ENCODE results near the gene EML2. TPM values are rescaled to one million over a fixed set of nuclear protein-coding genes. Genes with fewer than 3 reads are reported as not detected.
"Not testable (repeated sequence)": the region's sequence is repeated elsewhere in the genome, so short reads cannot be mapped to it uniquely, and the experiment has no call there.

EML2 gene, protein sequence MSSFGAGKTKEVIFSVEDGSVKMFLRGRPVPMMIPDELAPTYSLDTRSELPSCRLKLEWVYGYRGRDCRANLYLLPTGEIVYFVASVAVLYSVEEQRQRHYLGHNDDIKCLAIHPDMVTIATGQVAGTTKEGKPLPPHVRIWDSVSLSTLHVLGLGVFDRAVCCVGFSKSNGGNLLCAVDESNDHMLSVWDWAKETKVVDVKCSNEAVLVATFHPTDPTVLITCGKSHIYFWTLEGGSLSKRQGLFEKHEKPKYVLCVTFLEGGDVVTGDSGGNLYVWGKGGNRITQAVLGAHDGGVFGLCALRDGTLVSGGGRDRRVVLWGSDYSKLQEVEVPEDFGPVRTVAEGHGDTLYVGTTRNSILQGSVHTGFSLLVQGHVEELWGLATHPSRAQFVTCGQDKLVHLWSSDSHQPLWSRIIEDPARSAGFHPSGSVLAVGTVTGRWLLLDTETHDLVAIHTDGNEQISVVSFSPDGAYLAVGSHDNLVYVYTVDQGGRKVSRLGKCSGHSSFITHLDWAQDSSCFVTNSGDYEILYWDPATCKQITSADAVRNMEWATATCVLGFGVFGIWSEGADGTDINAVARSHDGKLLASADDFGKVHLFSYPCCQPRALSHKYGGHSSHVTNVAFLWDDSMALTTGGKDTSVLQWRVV
- total RNA-seq, result 18.9 and 26.1 TPM in 2 replicates

DNA sequence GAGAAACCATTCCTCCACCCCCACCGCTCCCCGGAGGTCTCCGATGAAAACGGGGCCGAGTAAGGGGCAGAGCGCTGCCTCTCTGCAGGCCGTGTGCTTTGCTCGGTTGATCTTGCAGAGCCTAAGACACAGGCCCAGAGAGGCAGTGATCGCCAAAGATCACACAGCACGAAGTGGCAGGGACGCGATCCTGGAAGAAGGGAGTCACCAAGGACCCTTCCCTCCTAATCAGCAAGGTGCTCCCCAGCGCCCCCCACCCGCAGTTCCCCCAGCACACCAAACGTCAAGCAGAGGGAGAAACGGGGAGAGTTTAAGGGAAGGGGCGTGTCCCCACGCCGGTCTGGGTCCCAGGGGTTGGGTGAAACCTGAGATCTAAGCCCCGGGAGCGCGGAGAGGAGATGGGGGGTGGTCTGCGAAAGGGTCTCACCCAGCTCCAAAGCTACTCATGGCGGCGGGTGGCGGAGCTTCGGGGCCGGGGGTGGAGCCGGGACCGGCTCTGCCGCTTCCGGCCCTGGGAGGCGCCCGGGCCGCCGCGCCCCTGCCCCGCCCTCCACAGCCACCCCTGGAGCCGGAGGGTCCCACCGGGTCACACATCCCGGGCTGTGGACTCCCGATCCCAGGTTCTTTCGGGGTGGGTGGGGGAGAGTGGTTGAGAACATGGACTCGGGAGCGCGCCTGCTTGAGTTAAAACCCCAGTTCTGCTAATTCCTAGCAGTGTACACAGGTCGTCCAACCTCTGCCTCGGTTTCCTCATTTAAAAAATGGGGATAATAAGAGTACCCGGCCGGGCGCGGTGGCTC is at the start of gene EML2:
EML2 (minus strand) TSS at position 468 of the 800 bp plus-strand sequence; CDS start at position 447, 21 bp downstream.
- DNase-seq, result peak; percentile 31

DNA sequence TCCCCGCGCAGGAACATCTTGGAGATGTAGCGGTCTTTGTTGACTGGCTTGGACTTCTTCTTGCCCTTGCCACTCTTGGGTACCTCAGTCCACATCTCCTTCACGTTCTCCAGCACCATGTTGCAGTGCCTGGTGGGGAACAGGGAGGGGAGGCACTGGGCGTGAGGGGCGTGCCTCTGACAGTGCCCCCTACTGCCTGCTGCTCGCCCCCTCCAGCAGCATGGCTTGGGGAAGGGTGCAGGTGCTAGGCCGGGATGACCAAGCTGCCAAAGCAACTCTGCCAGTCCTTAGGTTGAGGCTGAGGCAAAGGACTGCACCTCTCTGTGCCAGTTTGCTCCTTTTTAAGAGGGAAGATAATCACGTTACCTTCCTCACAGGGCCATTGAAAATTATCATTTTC is 48.4 kb upstream of the EML2 start:
- DNase-seq, result no peak

DNA sequence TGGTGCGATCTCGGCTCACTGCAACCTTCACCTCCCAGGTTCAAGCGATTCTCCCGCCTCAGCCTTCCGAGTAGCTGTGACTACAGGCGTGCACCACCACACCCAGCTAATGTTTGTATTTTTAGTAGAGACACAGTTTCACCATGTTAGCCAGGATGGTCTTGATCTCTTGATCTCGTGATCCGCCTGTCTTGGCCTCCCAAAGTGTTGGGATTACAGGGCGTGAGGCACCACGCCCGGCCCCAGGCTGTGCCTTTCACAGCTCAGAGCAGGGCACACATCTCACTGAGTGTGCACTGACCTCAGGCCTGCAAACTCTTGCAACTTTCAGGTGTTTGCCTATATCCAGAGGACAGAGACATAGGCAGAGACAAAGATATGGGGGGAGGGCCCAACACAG is 45.8 kb upstream of the EML2 start:
- not testable (repeated sequence) for DNase-seq

DNA sequence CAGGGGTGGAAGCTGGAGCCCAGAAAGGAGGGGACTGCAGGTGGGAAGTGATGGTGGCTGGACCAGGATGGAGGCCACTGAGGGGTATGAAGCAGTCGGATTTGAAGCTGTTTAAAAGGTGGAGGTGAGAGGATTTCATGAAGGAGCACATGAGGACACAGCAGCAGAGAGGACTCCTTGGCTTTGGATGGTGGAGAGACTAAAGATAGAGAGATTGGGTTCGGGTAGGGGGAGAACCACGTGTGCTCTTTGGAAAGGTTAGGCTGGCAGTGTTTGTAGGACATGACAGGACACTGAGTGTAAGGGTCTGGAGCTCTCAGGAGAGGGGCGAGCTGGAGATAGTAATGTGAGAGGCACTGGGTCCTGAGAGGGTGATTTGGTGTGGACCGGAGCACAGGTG is 43.7 kb upstream of the EML2 start:
- no peak for DNase-seq

DNA sequence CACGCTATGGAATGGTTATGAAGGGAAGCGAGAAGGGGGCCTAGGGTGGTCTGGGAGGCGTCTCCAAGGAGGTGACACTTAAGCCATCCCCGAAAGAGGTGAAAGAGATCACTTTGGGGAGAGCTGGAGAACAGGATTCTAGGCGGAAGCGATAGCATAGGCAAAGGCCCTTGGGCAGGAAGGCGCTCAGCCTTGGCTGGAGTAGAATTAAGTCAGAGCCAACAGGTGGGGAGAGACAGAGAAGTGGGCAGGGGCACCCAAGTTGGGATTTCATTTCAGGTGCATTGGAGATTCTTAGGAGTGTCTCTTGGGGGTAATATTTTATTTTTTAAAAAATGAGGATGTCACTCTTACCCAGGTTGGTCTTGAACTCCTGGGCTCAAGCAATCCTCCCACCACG is 42.9 kb upstream of the EML2 start:
- no peak for DNase-seq

DNA sequence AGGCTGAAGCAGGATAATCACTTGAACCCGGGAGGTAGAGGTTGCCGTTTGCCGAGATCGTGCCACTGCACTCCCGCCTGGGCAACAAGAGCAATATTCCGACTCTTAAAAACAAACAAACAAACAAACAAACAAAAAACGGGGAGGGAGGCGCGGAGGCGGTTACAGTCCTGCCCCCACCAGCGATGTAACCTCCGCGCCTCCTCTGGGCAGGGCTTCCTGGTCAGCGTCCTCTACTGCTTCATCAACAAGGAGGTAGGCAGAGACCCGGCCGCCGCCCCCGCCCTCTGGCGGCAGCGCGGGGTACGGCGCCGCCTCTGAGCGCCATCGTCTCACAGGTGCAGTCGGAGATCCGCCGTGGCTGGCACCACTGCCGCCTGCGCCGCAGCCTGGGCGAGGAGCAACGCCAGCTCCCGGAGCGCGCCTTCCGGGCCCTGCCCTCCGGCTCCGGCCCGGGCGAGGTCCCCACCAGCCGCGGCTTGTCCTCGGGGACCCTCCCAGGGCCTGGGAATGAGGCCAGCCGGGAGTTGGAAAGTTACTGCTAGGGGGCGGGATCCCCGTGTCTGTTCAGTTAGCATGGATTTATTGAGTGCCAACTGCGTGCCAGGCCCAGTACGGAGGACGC is 42.3 kb upstream of the EML2 start:
- DNase-seq, result peak; percentile 90

DNA sequence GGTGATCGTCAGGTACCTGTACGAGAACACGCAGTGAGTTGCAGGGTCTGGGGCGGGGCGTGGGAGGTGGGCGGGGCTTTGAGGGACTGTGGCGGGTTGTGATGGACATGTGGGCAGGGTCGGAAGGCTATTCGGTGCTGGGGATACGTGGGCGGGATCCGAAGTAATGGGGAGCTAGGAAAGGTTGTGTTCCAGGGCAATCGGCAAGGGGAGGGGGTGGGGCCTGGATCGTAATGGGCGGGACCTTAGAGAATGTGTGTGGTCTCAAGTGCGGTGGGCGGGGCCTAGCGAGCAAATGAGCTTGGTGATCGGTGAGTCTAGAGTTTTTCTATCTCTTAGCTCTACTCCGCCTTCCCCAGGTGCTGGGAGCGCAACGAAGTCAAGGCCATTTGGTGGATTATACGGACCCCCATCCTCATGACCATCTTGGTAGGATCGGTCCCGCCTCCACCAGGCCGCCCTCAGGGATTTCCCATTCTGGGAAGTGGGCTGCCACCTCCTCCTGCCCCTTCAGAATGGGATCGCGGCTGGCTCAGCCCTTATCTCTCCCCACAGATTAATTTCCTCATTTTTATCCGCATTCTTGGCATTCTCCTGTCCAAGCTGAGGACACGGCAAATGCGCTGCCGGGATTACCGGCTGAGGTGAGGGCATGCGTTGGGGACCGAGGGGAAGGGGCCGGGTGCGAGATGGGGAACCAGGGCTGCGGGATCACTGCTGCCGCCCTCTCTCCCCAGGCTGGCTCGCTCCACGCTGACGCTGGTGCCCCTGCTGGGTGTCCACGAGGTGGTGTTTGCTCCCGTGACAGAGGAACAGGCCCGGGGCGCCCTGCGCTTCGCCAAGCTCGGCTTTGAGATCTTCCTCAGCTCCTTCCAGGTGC is 38.4 kb upstream of the EML2 start:
- peak; percentile 86 for DNase-seq

DNA sequence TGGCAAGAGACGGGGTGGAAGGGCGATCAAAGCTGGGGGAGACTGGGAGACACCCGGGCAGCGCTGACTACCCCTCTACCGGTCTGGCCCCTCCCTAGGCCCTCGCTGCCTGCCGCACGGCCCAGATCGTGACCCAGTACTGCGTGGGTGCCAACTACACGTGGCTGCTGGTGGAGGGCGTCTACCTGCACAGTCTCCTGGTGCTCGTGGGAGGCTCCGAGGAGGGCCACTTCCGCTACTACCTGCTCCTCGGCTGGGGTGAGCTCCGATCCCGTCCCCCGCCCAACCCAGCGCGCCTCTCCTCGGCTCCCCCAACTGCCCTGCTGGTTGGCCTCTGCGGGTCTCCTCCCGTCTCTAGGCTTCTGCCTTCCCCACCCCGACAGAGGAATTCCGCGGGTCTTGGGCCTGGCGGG is 37.7 kb upstream of the EML2 start:
- no peak for DNase-seq

DNA sequence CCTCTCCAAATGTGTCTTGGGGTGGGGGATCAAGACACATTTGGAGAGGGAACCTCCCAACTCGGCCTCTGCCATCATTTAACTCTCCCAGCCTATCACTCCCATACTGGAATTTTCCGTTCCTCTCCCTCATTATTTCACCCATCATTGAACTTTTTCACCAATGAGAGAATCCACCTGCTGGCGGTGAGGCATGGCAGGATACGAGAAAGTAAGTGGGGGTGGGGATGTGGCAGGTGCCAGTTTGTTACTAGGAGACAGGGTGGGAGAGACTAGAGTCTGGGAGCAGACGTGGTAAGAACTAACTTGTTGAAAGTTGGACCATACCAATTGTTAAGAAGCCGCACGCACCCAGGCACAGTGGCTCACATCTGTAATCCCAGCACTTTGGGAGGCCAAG is 35.7 kb upstream of the EML2 start:
- DNase-seq, result no peak

DNA sequence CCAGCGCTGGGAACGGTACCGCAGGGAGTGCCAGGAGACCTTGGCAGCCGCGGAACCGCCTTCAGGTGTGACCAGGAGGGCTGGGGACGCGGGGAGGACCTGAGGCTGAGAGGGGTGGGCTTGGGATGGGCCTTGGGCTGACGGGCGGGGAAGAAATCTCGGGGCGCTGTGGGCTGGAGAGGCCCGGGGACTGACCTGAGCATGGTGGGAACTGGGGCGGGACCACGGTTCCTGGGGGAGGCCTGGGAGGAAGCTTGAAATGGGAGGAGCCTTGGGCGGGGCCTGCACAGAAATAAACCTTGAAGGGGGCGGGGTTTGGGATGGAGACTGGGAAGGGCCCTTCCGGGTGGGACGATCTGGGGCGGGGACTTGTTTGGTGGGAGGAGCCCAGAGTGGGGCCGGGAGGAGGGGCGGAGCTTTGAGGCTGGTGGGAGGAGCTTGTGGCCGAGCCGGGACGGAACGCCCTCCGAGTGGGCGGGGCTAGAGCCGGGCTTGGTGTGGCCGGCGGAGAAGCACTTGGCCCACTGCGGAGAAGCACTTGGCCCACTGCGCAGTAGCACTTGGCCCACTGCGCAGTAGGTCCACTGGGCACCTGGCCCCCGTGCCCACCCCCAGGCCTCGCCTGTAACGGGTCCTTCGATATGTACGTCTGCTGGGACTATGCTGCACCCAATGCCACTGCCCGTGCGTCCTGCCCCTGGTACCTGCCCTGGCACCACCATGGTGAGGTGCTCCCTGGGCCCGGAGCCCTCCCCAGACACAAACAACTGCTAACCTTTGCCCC is 31.7 kb upstream of the EML2 start:
- peak; percentile 68 for DNase-seq

DNA sequence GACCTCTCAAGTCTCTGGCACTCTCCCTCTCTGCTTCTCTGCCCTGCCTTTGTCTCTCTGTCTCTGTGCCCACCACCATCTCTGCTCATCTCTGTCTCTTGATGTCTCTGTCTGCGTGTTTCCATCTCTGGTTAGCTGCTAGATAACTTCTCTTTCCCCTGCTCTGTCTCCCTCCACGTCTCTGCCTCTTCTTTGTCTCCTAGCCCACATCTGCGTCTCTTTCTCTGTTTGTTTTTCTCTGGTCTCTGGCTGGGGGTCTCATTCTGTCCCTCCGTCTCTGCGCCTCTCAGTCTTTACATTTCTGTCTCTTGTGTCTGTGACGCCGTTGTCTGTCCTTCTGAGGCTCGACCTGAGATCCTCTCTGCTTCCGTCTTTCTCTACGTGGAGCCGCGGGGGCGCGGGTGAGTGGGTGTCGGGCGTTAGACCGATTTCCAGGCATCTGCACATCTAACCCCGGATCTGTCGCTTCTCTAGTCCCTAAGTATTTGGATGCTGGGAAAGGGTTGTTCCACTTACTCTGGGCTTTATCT is 29.2 kb upstream of the EML2 start:
- DNase-seq, result no peak

DNA sequence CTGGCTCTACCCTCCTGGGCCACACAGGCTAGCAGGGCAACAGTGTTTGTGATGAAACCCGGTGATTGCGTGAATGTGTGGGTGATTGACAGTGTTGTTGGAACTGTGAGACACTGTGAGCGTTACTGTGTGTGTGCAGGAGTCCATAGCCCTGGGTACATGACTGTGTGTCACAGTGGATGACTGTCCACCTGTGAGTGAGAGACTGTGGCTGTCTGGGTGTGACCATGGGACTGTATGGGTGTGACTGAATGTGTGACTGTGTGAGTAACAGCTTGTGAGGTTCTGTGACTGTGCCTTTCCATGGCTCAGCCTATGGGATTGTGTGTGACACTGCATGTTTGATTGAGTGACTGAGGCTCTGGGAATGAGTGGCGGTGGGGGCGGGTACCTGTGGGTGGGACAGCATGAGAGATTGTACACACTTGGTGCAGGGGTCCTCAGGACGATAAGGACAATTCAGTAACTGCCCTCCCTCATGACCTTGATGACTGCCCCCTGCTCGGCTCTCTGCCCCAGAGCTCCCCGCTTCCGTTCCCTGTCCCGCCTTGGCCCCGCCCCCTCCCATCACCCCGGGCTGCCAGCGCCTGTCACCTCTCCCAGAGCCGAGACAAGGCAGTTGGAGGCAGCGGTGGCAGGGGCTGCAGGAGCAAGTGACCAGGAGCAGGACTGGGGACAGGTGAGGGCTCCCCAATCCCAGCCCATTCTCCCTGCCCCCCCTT is 28.6 kb upstream of the EML2 start, which contains the start of gene GIPR:
GIPR (plus strand) TSS at position 602 of the 722 bp plus-strand sequence. CDS start 1,300 bp downstream, outside the sequence.
- no peak for DNase-seq

DNA sequence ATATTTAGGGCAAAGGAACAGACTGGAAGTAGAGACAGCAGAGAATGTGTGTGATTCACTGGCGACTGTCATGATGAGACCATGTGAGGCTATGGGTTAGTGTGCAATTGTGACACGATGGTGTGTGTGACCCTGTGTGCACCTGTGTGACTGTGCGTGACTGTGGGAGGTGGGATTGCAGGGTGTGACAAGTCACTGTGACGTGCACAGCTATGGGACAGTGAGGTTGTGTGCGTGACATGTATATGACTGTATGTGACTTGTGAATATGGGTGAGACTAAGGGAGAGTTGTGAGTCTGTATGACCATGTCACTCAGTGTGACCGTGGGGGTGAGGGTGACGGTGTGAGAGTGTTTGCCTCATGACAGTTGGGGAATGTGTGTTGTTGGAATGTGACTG is 25.4 kb upstream of the EML2 start:
- DNase-seq, result no peak

DNA sequence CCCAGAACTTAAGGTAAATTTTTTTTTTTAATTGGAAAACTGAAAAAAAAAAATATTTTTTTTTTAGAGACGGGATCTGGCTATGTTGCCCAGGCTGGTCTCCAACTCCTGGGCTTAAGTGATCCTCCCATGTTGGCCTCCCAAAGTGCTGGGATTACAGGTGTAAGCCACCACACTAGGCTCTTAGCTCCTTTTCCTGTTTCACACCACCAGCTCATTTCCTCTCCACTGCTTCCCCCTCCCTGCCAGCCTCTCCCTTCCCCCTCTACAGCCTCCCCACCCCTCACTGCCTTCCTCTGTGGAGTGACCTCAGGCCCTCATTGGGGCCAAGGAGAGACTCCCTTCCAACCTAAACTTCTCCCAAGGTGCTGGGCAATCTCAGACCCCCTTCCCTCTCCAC is 24.6 kb upstream of the EML2 start:
- DNase-seq, result no peak

DNA sequence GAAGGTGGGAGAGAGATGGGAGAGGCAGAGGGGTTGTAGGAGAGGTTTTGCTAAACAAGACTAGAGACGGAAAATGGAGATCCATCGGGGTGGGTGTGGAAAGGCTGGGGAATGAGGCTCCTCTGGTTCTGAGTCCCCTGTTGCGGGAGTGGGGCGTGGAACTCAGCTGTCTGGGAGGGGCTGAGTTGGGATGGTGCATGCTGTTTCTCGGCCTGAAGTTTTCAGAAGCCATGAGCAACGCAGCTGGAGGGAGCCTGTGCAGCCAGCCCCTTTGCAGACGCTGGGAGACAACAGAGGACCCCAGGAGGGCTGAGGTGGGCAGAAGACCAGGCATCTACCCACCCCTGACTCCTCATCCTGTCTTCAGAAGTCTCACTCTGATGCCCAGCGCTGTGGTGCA is 21.4 kb upstream of the EML2 start:
- no peak for DNase-seq

DNA sequence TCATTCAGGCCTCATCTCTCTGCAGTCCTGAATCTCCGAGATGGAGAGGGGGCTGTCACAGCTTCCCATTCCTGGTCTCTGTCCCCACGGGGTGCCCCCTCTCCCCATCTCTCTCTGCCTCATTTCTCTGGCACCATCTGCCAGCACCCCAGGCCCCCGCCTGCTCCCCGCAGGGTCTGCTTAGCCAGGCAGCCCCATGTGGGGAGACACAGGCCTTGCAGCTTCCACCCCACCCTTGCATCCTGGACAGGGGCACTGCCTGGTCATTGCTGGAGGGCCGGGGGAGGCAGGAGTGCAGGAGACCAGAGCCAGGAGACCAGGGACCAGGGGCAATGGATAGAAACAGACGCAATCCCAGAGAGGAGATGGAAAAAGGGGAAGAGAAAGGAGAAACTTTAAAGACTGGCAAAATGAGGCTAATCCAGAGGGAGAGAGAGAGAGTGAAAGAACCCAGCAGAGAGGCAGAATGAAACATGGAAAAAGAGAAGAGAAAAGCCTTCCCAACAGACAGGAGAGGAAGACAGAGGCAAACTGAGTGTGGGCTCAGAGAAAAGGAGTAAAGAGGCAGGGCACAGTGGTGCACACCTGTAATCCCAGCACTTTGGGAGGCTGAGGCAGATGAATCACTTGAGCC is 20.0 kb upstream of the EML2 start:
- no peak for DNase-seq

DNA sequence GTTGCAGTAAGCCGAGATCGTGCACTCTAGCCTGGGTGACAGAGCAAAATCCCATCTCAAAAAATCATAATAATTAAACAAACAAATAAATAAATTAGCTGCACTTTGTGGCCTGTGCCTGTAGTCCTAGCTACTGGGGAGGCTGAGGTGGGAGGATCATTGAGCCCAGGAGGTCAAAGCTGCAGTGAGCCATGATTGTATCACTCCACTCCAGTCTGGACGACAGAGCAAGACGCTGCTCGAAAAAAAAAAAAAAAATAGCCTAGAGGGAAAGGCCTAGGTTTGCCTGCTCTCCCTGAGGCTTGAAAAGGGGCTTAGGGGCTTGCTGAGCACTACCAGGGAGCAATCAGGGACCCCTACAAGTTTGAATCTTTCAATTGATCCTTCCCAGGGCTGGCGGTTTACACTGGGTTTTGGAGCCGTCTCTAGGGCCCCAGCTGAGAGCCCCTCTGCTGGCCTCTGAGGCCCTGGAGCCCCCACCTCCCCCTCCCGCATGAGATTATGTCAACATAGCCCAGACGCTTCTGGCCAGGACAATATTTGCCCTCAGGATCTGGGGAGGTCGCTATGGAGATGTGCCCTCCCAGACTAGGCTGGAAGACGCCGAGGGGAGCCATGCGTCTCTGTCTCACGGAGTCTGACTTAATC is 18.4 kb upstream of the EML2 start:
- DNase-seq, result no peak

DNA sequence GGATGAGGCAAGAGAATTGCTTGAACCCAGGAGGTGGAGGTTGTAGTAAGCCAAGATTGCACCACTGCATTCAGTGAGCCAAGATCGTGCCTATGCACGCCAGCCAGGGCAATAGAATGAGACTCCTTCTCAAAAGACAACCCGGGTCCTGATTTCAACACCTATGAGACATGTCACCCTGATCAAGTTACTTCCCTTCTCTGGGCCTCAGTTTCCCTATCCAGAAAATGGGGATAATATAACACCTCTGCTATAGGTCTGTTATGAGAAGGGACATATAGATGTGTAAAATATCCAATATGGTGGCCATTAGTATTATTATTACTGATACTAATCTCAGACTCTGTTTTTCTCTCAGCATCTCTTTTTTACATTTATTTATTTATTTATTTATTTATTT is 15.9 kb upstream of the EML2 start:
- no peak for DNase-seq

DNA sequence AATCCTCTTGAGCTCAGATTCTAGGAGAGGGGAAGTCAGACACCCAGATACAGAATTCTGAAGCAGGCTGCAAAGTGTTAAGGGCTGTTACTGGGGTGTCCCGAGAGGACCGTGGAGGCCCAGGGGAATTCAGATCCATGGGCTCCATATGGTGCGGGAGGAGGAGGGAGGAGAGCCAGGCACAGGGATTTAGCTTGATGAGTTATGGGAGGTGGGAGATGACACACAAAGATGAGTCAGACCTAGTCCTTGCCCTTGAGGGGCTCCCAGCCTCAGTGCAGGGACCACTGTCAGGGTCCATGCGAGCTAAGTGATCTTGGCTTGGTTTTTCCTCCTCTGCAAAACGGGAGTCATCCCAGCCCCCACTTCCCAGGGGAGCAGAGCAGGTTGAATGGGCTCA is 14.4 kb upstream of the EML2 start:
- no peak for DNase-seq

Measured in dermis blood vessel endothelial cell (primary cell).